Measurements from ENCODE around the gene SORCS2. TPM values are rescaled to one million over a fixed set of nuclear protein-coding genes. Genes with fewer than 3 reads are reported as not detected.

SORCS2 gene
- total and polyA plus RNA-seq, 2 of the 8 experiments (the other 6 are each of a cell fraction or from before 2014, with no cell fraction given), result 0.36 to 1.8 TPM

GRCh38 chr4:7717946-7718490 is 525.7 kb downstream of the SORCS2 start (continued):
- no peak for TF ChIP-seq SIN3A (conservative IDR thresholded peaks at IDR 0.05 in 1 of 2, IDR thresholded peaks at IDR 0.05 in 1 of 2; ENCODE audit: low read depth in 1 of 2, low read length in 2 of 2)
